DND-41 (cell line): ENCODE results near the gene EIF4E1B.
"Not testable (repeated sequence)": the region's sequence is repeated elsewhere in the genome, so short reads cannot be mapped to it uniquely, and the experiment has no call there.

ENCODE experiments used
- ATAC-seq: fragments of 200-7000 bp; cut with Tn5 transposase; 3 replicates; pipeline ENCODE4 v1.9.1; 2021; ENCODE audit warnings: low read depth; ENCODE audit not compliant: insufficient read depth
- DNase-seq: peaks from one replicate; pipeline ENCODE4 v3.0.0-alpha.2; 2020
- H2AFZ ChIP-seq: 2 replicates; pipeline ENCODE4 v1.6.0; 2012; ENCODE audit warnings: low read depth, low read length
- H3K27ac ChIP-seq: 2 replicates; pipeline ENCODE4 v1.5.1; 2012; ENCODE audit warnings: low read length, inconsistent platforms
- H3K27me3 ChIP-seq: fragments of 200-600 bp; sonication (generic); 2 replicates; pipeline ENCODE4 v1.6.0; 2012; ENCODE audit warnings: low read length, mild to moderate bottlenecking, inconsistent platforms; ENCODE audit not compliant: insufficient read depth, poor library complexity
- H3K36me3 ChIP-seq: 2 replicates; pipeline ENCODE4 v1.5.1; 2012; ENCODE audit warnings: low read length, inconsistent platforms; ENCODE audit not compliant: insufficient read depth
- H3K4me1 ChIP-seq: 2 replicates; pipeline ENCODE4 v1.5.1; 2012; ENCODE audit warnings: mild to moderate bottlenecking, low read length; ENCODE audit not compliant: insufficient read depth
- H3K4me2 ChIP-seq: 2 replicates; pipeline ENCODE4 v1.6.0; 2012; ENCODE audit warnings: mild to moderate bottlenecking, moderate library complexity, low read length, inconsistent platforms; ENCODE audit not compliant: insufficient read depth
- H3K4me3 ChIP-seq, 2 experiments: fragments of 200-600 bp in 1 of 2; shearing (Covaris generic) in 1 of 2; 2 replicates each; pipeline ENCODE4 v1.5.1; 2012 to 2016; ENCODE audit warnings: inconsistent platforms in 2 of 2, low read length in 2 of 2, mild to moderate bottlenecking in 2 of 2, low read depth in 1 of 2, moderate library complexity in 1 of 2
- H3K79me2 ChIP-seq: 2 replicates; pipeline ENCODE4 v1.6.0; 2012; ENCODE audit warnings: low read length, inconsistent platforms; ENCODE audit not compliant: insufficient read depth
- H3K9ac ChIP-seq: 2 replicates; pipeline ENCODE4 v1.6.0; 2012; ENCODE audit warnings: low read depth, mild to moderate bottlenecking, inconsistent platforms, low read length, moderate library complexity
- H3K9me3 ChIP-seq: 2 replicates; pipeline ENCODE4 v1.5.1; 2012; ENCODE audit warnings: low read length, moderate library complexity, mild to moderate bottlenecking, inconsistent platforms; ENCODE audit not compliant: insufficient read depth, severe bottlenecking
- H4K20me1 ChIP-seq: 2 replicates; pipeline ENCODE4 v1.6.0; 2012; ENCODE audit warnings: low read length; ENCODE audit not compliant: insufficient read depth
- CTCF ChIP-seq: IDR thresholded peaks from 2 replicates; pipeline ENCODE4 v1.5.1; 2012; ENCODE audit warnings: borderline replicate concordance, low read length, moderate library complexity, mild to moderate bottlenecking; ENCODE audit not compliant: poor library complexity, severe bottlenecking; ENCODE audit errors: extremely low read depth
- EZH2 ChIP-seq: IDR thresholded peaks from 3 replicates; pipeline ENCODE4 v1.6.1; 2012; ENCODE audit warnings: borderline replicate concordance, low read depth, mild to moderate bottlenecking, moderate library complexity, low read length, inconsistent platforms; ENCODE audit not compliant: severe bottlenecking

EIF4E1B gene

DNA sequence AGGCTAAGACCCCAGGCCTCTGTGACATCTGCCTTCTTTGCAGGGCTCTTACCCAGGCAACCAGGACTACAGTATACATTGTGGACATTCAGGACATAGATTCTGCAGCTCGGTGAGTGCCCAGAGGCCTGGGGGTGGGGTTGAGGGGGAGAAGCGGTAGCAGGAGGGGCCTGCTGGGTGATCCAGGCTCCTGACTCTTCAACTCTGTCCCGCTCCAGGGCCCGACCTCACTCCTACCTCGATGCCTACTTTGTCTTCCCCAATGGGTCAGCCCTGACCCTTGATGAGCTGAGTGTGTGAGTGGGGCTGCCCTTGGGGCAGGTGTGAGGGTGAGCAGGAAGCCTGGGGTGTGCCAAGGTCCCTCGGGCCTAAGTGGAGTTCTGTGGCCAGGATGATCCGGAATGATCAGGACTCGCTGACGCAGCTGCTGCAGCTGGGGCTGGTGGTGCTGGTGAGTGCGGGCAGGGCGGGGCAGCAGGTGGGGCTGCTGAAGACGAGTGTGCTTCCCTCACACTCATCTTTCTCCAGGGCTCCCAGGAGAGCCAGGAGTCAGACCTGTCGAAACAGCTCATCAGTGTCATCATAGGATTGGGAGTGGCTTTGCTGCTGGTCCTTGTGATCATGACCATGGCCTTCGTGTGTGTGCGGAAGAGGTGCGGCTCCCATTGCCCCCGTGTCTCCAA, 40.3 kb upstream of the EIF4E1B start:
- TF ChIP-seq EZH2 (no peak), CTCF (no peak)
- Histone ChIP-seq H3K9ac (no peak overlapping the region), H3K4me3 (no peak overlapping the region), H3K27me3 (no peaks in the 10 kb centered on the region), H3K27ac (no peak overlapping the region), H4K20me1 (no peaks in the 10 kb centered on the region), H3K9me3 (peaks cover 12% of the 10 kb centered on the region), H3K79me2 (no peaks in the 10 kb centered on the region), H3K4me2 (no peak overlapping the region), H2AFZ (no peak overlapping the region), H3K36me3 (no peaks in the 10 kb centered on the region), H3K4me1 (no peaks in the 10 kb centered on the region)
- ATAC-seq (no peak), DNase-seq (no peak)

- ATAC-seq, H3K36me3 ChIP-seq, DNase-seq, H3K27ac ChIP-seq, H3K9ac ChIP-seq, H3K9me3 ChIP-seq, H3K79me2 ChIP-seq, H4K20me1 ChIP-seq, H3K4me3 ChIP-seq, H3K27me3 ChIP-seq, H3K4me2 ChIP-seq, H2AFZ ChIP-seq, H3K4me1 ChIP-seq: not testable (repeated sequence)
Observed at GRCh38 chr5:176591667-176592066, 38.8 kb upstream of the EIF4E1B start.

DNA sequence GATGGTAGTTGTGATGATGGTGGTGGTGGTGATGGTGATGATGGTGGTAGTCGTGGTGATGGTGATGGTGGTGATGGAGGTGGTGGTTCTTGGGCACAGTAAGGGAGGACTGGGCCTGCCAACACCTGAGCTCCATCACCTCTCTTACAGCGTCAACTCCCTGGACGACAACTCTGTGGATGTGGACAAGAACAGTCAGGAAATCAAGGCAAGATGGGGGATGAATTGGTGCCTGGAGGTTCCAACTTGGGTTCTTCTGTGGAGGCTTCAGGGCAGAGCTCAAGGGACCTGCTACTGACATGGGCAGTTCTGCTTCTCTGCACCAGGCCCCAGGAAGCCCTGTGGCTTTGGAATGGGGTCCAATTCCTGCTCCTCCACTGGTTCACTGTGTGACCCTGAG, 37.9 kb upstream of the EIF4E1B start:
- Histone ChIP-seq H3K27ac (no peak overlapping the region), H3K4me1 (no peaks in the 10 kb centered on the region), H3K9ac (no peak overlapping the region), H2AFZ (no peak overlapping the region), H3K4me3 (no peak overlapping the region), H4K20me1 (no peaks in the 10 kb centered on the region), H3K4me2 (no peak overlapping the region), H3K79me2 (no peaks in the 10 kb centered on the region), H3K9me3 (peaks cover 4% of the 10 kb centered on the region), H3K36me3 (no peaks in the 10 kb centered on the region), H3K27me3 (no peaks in the 10 kb centered on the region)
- ATAC-seq (no peak), DNase-seq (no peak)
- TF ChIP-seq EZH2: no peak

DNA sequence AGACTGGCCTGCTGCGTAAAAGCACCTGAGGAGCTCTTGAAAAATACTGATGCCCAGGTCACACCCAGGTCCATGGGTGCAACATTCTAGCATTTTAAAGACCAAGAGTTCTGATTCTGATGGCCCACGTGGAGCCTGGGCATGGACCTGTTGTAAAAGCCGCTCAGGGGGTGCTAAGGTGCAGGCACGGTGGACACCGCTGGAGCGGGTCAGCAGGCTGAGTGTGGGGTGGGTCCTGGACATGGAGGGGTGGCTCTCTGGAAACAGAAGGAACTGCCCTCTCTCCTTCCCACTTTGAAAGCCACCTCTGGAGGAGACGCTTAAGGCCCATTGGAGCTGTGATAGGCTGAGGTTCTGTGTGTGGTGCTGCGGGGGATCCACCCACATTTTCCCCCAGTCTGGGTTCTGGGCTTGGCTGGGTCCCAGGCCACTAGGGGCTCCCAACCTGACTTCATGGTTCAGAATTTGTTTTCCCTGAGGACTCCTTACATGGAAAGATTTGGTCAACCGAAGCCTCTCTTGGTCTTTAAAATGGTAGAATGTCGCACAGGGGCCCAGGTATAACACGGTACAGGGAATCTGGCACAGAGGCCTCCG, 37.1 kb upstream of the EIF4E1B start:
- ATAC-seq (no peak), DNase-seq (no peak)
- H2AFZ ChIP-seq: no peak overlapping the region
- no peaks in the 10 kb centered on the region for H3K27me3 ChIP-seq
- no peaks in the 10 kb centered on the region for H3K79me2 ChIP-seq
- H3K4me2 ChIP-seq: no peak overlapping the region
- no peaks in the 10 kb centered on the region for H4K20me1 ChIP-seq
- no peak overlapping the region for H3K9ac ChIP-seq
- no peak overlapping the region for H3K27ac ChIP-seq
- no peak overlapping the region for H3K4me3 ChIP-seq
- peaks cover 4% of the 10 kb centered on the region for H3K9me3 ChIP-seq
- TF ChIP-seq CTCF (no peak), EZH2 (no peak)
- H3K4me1 ChIP-seq: no peaks in the 10 kb centered on the region
- H3K36me3 ChIP-seq: no peaks in the 10 kb centered on the region
